ENCODE data around the gene BLID.

Gene BLID

GRCh38 chr11:122075016-122075415, 41.0 kb downstream of the BLID start:
- no peak for DNase-seq

DNA sequence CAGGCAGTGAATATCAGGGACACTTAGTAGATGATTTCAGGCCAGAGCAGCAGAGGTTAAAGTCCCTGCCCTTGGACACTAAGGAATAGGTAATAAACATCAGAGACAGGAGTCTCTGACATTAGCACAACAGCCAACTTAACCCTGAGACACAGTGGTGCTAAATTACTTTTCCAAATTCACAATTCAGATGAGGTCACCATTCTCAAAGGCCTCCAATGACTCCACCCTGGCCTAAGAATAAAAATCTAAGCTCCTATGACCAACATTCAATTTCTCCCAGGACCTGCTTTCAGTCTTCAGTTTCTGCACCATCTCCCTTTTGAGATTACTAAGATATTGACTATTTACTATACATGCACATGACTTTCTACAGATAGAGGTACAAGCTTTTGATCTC, 42.0 kb downstream of the BLID start:
- no peak for DNase-seq

DNA sequence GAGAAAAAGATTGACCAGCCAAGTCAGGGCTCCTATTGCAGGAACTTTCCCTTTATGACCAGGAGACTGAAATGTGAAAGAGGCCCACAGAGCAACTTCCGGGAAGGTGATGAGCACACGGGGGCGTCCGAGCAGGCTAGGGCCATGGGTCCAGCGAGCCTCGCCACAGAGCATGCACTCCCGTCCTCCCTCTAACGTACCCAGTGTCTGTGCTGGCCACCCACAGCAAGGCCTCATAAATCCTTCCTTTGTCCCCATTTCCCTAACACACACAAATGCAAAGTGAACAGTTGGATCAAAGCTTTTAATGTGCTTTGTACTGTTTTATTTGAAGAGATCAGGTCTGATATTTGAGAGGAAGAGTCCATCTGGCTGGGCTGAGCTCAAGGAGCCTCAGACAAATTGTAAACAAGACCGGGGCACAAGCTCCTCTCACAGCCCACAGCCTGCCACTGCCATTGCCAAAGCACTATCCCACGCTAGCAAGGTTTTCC, 44.3 kb downstream of the BLID start:
- DNase-seq: no peak

DNA sequence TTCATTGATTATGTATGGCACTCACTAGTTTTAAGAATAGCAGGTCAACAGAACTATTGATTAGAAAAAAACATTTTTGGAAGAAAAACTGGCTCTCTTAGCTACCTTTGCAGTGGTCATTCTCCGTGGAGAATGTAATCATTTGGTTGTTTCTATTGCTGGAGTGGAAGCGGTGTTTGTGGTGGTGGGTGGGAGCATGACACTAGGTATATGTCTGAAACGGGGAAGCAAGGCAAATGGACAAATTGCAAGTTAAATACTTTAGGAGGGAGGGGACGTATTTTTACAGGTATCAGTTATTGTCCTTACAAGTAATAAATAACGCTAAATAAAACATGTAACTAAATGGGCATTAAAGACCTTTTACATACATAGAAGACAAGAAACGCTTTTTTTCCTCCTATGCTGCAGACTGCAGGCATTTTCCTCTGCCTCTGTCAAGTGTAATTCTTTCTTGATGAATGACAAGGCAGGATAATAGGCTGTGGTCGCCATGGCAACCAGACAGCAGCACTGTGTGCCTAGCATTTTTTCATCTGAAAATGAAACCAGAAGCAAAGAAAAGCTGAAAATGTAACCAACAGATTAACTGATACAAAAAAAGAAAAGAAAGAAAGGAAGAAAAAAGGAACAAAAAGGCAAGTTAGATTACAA, 46.2 kb downstream of the BLID start:
- peak; percentile 32 for DNase-seq

DNA sequence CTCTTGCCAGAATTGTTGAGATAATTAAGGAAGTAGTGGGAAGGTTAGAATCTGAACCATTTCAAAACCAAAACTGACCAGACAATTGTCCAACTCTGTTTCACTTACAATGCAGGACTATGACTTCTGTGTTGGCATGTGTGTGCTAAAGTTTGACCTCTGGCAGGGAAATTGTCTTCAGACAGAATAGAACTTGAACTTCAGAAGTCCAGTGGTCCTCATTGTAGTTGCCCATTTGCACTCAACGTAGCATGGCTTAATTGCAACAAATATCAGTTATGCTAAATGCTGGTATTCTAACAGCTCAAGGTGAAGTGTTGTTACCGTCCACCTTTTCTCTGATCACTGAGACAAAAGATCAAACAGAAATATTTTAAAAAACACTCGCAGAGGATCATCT, 47.2 kb downstream of the BLID start:
- DNase-seq: peak; percentile 27

- no peak for DNase-seq
Measured at GRCh38 chr11:122068141-122068540, 47.9 kb downstream of the BLID start.
